ENCODE results near the gene MCF2L2.

GRCh38 chr3:183156266-183156665, 272.2 kb downstream of the MCF2L2 start:
- no peak for TF ChIP-seq POLR2A (IDR thresholded peaks at IDR 0.05)
- no peak for TF ChIP-seq CTCF (IDR thresholded peaks at IDR 0.05)
- TF ChIP-seq POLR2AphosphoS5 (IDR thresholded peaks at IDR 0.05), result no peak
- no peak for TF ChIP-seq EP300 (IDR thresholded peaks at IDR 0.05)
